ENCODE results near the gene SCN1A. TPM values are rescaled to one million over a fixed set of nuclear protein-coding genes. Genes with fewer than 3 reads are reported as not detected.
A peak's percentile ranks its signal among the peaks of the same experiment; 100 is the strongest.

The SCN1A gene
- polyA plus RNA-seq, 1 donor (not counting 4 experiments of a cell fraction or from before 2014, with no cell fraction given): not detected

DNA sequence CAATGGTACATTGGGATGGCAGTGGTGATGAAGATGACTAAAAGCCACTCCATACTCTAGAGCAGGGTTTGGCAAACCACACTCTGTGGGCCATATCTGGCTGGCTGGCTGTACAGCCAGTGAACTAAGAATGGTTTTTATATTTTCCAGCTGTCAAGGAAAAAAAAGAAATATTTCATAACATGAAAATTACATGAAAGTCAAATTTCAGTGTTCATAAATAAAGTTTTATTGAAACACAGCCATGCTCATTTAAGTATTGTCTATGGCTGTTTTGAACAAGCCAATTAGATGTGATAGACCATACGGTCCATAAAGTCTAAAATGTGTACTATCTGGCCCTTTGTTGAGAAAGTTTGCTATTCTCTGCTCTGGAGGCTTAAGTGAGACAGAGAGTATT, 175.7 kb downstream of the SCN1A start:
- TF ChIP-seq, protein P1, sequence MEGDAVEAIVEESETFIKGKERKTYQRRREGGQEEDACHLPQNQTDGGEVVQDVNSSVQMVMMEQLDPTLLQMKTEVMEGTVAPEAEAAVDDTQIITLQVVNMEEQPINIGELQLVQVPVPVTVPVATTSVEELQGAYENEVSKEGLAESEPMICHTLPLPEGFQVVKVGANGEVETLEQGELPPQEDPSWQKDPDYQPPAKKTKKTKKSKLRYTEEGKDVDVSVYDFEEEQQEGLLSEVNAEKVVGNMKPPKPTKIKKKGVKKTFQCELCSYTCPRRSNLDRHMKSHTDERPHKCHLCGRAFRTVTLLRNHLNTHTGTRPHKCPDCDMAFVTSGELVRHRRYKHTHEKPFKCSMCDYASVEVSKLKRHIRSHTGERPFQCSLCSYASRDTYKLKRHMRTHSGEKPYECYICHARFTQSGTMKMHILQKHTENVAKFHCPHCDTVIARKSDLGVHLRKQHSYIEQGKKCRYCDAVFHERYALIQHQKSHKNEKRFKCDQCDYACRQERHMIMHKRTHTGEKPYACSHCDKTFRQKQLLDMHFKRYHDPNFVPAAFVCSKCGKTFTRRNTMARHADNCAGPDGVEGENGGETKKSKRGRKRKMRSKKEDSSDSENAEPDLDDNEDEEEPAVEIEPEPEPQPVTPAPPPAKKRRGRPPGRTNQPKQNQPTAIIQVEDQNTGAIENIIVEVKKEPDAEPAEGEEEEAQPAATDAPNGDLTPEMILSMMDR (optimal IDR thresholded peaks at IDR 0.05 in 1 of 3, IDR thresholded peaks at IDR 0.05 in 1 of 3, conservative IDR thresholded peaks at IDR 0.05 in 1 of 3; ENCODE audit: extremely low read depth in 1 of 3, insufficient read depth in 2 of 3, low read length in 3 of 3): no peak
- no peak for TF ChIP-seq EZH2 (IDR thresholded peaks at IDR 0.05; ENCODE audit: low read length)
- Histone ChIP-seq H2AFZ (ENCODE audit: control insufficient read depth, low read length) (no peak overlapping the region), H3K36me3 (ENCODE audit: control insufficient read depth in 2 of 2, extremely low read depth in 1 of 2, insufficient read depth in 2 of 2, low read length in 2 of 2) (no peaks in the 10 kb centered on the region), H3K4me1 (ENCODE audit: control insufficient read depth, extremely low read depth, insufficient read depth, low read length) (peaks cover 16% of the 10 kb centered on the region), H3K27me3 (ENCODE audit: control insufficient read depth, extremely low read depth, insufficient read depth, low read length) (no peaks in the 10 kb centered on the region), H3K27ac (ENCODE audit: control insufficient read depth, insufficient read depth, low read length) (no peak overlapping the region), H3K9ac (ENCODE audit: control insufficient read depth, extremely low read depth, insufficient read depth, low read length) (no peak overlapping the region), H3K4me2 (ENCODE audit: control insufficient read depth, extremely low read depth, insufficient read depth, low read depth, low read length) (peak overlapping the region; percentile 67), H4K20me1 (ENCODE audit: control insufficient read depth, extremely low read depth, insufficient read depth, low read length) (no peaks in the 10 kb centered on the region), H3K9me3 (ENCODE audit: control insufficient read depth, low read depth, low read length) (no peaks in the 10 kb centered on the region), H3K79me2 (ENCODE audit: control insufficient read depth, insufficient read depth, low read length) (peaks cover 16% of the 10 kb centered on the region), H3K4me3 (ENCODE audit: control insufficient read depth in 2 of 3, extremely low read depth in 1 of 3, insufficient read depth in 2 of 3, low read depth in 1 of 3, low read length in 3 of 3) (peak overlapping the region in 1 of 3 experiments; percentile 78), H3K9me1 (ENCODE audit: control insufficient read depth, extremely low read depth, insufficient read depth, low read length) (no peaks in the 10 kb centered on the region)
- no peak for FAIRE-seq
- DNase-seq (ENCODE audit: low read depth, low spot score): no peak
- dilution Hi-C loops (cut with MboI; ENCODE audit: extremely low pct_ligation_motif_present, low sequenced_read_pairs): no loop called here

DNA sequence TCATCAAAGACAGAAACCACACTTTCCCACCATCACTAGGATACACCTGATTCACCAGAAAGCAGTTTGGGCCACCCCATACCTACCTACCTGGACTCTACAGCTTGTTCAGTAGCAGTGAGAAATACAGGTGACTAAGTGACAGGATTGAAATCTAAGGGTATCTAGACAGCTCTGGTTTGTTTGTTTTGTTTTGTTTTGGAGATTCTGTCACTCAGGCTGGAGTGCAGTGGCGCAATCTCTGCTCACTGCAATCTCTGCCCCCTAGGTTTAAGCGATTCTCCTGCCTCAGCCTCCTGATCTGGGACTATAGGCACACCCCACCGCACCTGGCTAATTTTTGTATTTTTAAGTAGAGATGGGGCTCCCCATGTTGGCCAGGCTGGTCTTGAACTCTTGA, 177.4 kb downstream of the SCN1A start:
- dilution Hi-C loops (cut with MboI; ENCODE audit: extremely low pct_ligation_motif_present, low sequenced_read_pairs): no loop called here
- Histone ChIP-seq H3K4me1 (ENCODE audit: control insufficient read depth, extremely low read depth, insufficient read depth, low read length) (peaks cover 16% of the 10 kb centered on the region), H3K4me2 (ENCODE audit: control insufficient read depth, extremely low read depth, insufficient read depth, low read depth, low read length) (no peak overlapping the region), H3K27me3 (ENCODE audit: control insufficient read depth, extremely low read depth, insufficient read depth, low read length) (no peaks in the 10 kb centered on the region), H3K79me2 (ENCODE audit: control insufficient read depth, insufficient read depth, low read length) (peaks cover 16% of the 10 kb centered on the region), H3K36me3 (ENCODE audit: control insufficient read depth in 2 of 2, extremely low read depth in 1 of 2, insufficient read depth in 2 of 2, low read length in 2 of 2) (no peaks in the 10 kb centered on the region), H2AFZ (ENCODE audit: control insufficient read depth, low read length) (no peak overlapping the region), H3K4me3 (ENCODE audit: control insufficient read depth in 2 of 3, extremely low read depth in 1 of 3, insufficient read depth in 2 of 3, low read depth in 1 of 3, low read length in 3 of 3) (no peak overlapping the region), H3K9me1 (ENCODE audit: control insufficient read depth, extremely low read depth, insufficient read depth, low read length) (no peaks in the 10 kb centered on the region), H3K9ac (ENCODE audit: control insufficient read depth, extremely low read depth, insufficient read depth, low read length) (no peak overlapping the region), H3K9me3 (ENCODE audit: control insufficient read depth, low read depth, low read length) (no peaks in the 10 kb centered on the region), H4K20me1 (ENCODE audit: control insufficient read depth, extremely low read depth, insufficient read depth, low read length) (no peaks in the 10 kb centered on the region), H3K27ac (ENCODE audit: control insufficient read depth, insufficient read depth, low read length) (no peak overlapping the region)
- no peak for DNase-seq (ENCODE audit: low read depth, low spot score)
- no peak for TF ChIP-seq EZH2 (IDR thresholded peaks at IDR 0.05; ENCODE audit: low read length)
- TF ChIP-seq, protein P1 (optimal IDR thresholded peaks at IDR 0.05 in 1 of 3, IDR thresholded peaks at IDR 0.05 in 1 of 3, conservative IDR thresholded peaks at IDR 0.05 in 1 of 3; ENCODE audit: extremely low read depth in 1 of 3, insufficient read depth in 2 of 3, low read length in 3 of 3): no peak
- no peak for FAIRE-seq
